GM21390 (cell line): ENCODE results near the gene AVPI1.

Source experiments
- ATAC-seq: cut with Tn5 transposase; IDR thresholded peaks from one replicate; pipeline ENCODE4 v1.9.1; 2021; ENCODE audit not compliant: unreplicated experiment

Gene AVPI1, protein sequence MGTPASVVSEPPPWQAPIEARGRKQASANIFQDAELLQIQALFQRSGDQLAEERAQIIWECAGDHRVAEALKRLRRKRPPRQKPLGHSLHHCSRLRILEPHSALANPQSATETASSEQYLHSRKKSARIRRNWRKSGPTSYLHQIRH

DNA sequence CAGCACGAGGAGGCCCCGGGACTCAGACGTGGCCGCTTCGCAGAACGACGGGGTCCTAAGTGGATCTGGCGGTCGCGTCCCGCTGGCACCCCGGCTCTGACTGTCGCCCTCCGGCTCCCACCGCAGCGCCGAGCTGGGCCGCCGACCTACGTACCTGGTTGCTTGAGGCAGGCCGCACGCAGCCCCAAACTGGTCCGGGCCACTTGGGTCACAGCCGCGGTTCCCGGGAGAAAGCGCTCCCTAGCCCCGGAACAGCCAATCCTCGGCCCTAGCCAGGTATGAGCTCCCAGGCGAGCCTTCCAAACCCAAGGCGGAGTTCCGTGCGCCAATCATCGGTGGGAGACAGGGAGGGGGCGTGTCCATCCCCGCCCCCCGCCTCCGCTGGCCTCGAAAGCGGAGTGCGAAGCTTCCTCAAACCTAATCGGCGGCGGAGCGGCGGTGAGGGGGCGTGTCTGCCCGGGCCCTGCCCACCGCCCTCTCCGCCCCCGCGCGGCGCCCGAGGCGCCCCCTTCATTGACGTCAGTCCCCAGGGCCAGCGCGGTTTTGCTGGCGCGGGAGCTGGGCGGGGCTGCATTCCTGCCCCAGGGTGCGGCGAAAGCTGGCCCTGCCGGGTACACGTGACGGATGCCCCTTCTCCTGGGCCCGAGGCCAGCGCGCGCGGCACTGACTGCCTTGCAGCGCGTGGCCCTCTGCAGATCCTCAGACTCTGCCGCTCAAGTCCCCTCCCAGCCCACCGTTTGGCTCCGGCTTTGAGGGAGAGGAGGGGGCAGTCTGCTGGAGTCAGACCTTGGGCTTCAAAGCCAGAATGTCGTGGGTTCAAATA is at the start of gene AVPI1:
AVPI1 (minus strand) TSS at position 280 of the 823 bp plus-strand sequence. CDS start 7,336 bp downstream, outside the sequence.
- ATAC-seq: peak; percentile 95

GRCh38 chr10:97736403-97736901 is 49.4 kb upstream of the AVPI1 start:
- ATAC-seq: peak; percentile 28

DNA sequence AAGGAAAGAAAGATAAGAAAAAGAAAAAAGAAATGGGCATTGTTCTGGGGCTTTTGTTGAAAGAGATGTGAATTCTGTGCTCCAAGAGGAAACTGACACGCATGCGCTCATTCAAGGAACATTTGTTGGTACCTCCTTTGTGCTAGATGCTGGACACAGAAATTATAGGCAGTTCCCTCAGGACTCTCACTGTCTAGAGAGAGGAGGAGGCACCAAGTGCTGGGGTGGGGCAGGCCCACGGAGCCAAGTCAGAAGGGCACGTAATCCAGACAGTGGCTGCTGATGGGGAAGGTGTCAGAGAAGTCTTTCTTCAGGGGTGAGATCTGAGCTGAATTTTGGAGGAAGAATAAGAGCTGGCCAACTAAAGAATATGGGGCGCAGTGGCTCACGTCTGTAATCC is 47.0 kb upstream of the AVPI1 start:
- ATAC-seq: no peak

GRCh38 chr10:97733256-97733655 is 46.2 kb upstream of the AVPI1 start:
- no peak for ATAC-seq

DNA sequence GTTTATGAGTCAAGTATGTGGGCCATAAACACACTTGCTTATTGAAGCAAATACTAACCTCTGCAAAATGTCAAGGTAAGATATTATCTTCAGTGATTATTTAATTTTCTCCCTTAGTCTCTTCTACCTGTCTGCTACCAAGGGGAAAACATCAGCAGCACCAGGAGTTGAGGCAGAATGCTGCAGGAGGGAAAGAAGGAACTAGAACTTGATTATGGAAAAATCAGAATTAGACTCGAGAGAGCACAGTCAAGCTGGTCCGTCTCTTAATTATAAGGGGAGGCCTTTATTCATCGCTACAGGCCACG is 45.0 kb upstream of the AVPI1 start:
- ATAC-seq: no peak

- ATAC-seq: no peak
These were observed 44.5 kb upstream of the AVPI1 start for GRCh38 chr10:97731346-97732051.

DNA sequence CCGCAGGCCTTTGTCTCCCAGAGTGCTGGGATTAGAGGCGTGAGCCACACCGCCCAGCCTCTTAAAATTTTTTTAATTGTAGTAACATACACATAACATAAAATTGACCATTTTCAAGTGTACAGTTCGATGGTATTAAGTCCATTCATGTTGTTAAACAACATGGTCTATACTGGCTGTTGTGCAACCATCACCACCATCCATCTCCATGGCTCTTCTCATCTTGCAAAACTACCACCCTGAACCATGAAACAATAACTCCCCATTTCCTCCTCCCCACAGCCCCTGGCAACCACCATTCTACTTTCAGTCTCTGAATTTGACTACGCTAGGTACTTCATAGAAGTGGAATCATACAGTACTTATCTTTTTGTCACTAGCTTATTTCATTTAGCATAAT is 42.0 kb upstream of the AVPI1 start:
- ATAC-seq: no peak

- no peak for ATAC-seq
These were observed 39.7 kb upstream of the AVPI1 start for GRCh38 chr10:97726636-97727178.

DNA sequence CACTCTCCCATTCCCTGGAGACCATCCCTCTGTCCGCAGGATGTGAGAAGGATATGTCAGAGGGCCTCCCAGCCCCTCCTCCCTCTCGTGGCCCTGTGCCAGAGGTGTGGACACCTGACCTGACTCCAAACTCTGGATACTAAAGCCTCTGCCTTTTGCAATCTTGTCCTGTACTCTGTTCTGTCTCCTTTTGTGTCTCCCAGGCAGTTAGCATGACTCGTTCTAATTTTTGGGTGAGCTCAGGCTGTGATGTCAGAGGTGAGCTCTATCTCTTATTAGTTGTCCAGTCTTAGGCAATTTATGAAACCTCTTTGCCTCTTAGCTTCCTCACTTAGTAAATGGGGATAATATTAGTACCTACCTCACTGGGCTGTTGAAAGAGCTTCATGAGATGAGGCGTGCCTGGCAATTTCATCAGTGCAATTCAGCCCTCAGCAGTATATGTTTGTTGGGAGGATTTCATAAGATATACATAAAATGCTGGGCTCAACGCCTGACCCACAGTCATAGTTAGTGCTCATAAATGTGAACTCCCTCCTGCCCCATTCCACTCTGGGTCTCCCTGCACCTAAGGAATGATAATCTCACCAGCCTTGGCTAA is 37.4 kb upstream of the AVPI1 start:
- no peak for ATAC-seq

- ATAC-seq: no peak
These were observed 36.0 kb upstream of the AVPI1 start for GRCh38 chr10:97723001-97723400.

GRCh38 chr10:97721871-97722780 is 35.1 kb upstream of the AVPI1 start:
- ATAC-seq: no peak

GRCh38 chr10:97719602-97720001 is 32.6 kb upstream of the AVPI1 start:
- no peak for ATAC-seq

DNA sequence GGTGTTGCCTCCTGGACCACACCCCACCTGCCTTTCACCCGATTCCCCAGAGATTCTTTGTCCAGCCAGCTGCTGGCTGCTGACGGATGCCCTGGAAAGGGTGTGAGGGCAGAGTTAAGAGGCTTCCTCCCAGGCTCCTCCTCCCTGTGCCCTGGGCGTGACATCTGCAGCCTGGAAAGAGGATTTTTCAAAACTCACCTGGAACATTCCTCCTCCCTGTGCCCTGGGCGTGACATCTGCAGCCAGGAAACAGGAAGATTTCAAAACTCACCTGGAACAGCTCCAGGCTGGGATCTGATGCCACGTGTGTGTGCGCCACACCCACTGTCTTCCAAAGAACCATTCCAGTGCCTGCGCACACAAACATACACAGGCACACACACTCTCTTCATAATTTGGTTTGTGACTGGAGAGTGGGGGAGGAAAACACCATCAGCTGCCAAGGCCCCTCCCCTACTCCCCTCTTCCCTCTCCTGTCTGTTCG is 31.7 kb upstream of the AVPI1 start:
- ATAC-seq: no peak

DNA sequence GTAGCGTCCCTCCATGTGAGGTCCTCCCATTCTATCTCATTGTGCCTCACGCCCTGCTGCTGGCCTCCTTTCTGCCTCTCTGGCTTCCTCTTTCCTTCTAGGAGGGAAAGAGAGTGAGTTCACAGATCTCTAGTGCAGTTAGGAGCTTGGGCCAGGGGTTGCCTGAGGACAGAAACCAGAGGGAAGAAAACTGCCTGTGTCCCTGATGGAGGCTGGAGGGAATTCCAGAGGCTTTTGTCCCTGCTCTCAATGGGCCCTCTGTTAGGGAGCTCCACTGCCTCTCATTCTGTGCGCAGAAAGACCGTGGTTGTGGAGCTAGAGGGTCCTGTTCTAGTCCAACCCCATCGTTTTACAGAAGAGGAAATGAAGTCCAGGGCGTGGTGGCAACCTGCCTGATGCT is 31.1 kb upstream of the AVPI1 start:
- no peak for ATAC-seq

- ATAC-seq: no peak
These were observed 30.6 kb upstream of the AVPI1 start for GRCh38 chr10:97717627-97718026.

- no peak for ATAC-seq
These were observed 28.3 kb upstream of the AVPI1 start for GRCh38 chr10:97715259-97715874.

GRCh38 chr10:97714401-97715258 is 27.6 kb upstream of the AVPI1 start:
- peak; percentile 51 for ATAC-seq

DNA sequence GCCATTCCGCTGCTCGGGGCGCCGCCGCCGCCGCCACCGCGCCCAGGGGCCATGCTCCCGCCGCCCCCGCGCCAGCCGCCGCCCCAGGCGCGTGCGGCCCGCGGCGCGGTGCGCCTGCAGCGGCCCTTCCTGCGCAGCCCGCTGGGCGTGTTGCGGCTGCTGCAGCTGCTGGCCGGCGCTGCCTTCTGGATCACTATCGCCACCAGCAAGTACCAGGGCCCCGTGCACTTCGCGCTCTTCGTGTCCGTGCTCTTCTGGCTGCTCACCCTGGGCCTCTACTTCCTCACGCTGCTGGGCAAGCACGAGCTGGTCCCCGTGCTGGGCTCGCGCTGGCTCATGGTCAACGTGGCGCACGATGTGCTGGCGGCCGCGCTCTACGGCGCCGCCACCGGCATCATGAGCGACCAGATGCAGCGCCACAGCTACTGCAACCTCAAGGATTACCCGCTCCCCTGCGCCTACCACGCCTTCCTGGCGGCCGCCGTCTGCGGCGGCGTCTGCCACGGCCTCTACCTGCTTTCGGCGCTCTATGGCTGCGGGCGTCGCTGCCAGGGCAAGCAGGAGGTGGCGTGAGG is 26.9 kb upstream of the AVPI1 start:
- ATAC-seq: peak; percentile 81
